SU-DHL-6 (cell line): ENCODE results near the gene NMT2.

Experiments
- EZH2phosphoT487 ChIP-seq: fragments of 200-600 bp; sonication (generic), shearing (Covaris generic); conservative IDR thresholded peaks from 2 replicates; pipeline ENCODE4 v1.6.1; 2018; ENCODE audit warnings: mild to moderate bottlenecking, antibody characterized with exemption, low read length, moderate library complexity, mixed read lengths
- TF ChIP-seq, protein P1 (sequence below): fragments of 200-600 bp; sonication (generic); IDR thresholded peaks from one replicate; pipeline ENCODE4 v1.5.1; 2017; ENCODE audit warnings: antibody characterized with exemption, mild to moderate bottlenecking, low read length, moderate library complexity; ENCODE audit not compliant: insufficient read depth, poor library complexity, severe bottlenecking

DNA sequence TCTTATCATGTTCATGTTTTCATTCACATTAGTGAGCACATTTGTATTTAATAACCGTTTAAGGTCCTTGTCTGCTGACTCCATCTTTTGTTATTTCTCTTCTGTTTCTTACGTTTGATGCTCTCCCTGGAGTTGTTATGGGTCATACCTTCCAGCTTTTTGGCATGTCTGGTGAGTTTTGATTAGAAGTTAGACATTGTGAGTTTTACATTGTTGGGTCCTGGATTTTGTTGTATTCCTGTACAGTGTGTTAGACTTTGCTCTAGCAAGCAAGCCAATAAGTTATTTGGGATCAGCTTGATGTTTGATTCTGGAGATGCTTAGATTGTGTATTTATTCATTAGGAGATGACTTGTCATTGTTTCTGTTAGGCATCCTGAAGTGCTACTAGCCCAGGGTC lies 107.9 kb downstream of the NMT2 start:
- TF ChIP-seq, protein P1, sequence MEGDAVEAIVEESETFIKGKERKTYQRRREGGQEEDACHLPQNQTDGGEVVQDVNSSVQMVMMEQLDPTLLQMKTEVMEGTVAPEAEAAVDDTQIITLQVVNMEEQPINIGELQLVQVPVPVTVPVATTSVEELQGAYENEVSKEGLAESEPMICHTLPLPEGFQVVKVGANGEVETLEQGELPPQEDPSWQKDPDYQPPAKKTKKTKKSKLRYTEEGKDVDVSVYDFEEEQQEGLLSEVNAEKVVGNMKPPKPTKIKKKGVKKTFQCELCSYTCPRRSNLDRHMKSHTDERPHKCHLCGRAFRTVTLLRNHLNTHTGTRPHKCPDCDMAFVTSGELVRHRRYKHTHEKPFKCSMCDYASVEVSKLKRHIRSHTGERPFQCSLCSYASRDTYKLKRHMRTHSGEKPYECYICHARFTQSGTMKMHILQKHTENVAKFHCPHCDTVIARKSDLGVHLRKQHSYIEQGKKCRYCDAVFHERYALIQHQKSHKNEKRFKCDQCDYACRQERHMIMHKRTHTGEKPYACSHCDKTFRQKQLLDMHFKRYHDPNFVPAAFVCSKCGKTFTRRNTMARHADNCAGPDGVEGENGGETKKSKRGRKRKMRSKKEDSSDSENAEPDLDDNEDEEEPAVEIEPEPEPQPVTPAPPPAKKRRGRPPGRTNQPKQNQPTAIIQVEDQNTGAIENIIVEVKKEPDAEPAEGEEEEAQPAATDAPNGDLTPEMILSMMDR, result no peak
- TF ChIP-seq EZH2phosphoT487, result no peak
